HG03442 (cell line): ENCODE measurements around the gene NTMT1.

ENCODE experiments used
- ATAC-seq: cut with Tn5 transposase; IDR thresholded peaks from one replicate; pipeline ENCODE4 v1.9.1; 2021; ENCODE audit warnings: mild to moderate bottlenecking, moderate library complexity; ENCODE audit not compliant: unreplicated experiment

Gene NTMT1

DNA sequence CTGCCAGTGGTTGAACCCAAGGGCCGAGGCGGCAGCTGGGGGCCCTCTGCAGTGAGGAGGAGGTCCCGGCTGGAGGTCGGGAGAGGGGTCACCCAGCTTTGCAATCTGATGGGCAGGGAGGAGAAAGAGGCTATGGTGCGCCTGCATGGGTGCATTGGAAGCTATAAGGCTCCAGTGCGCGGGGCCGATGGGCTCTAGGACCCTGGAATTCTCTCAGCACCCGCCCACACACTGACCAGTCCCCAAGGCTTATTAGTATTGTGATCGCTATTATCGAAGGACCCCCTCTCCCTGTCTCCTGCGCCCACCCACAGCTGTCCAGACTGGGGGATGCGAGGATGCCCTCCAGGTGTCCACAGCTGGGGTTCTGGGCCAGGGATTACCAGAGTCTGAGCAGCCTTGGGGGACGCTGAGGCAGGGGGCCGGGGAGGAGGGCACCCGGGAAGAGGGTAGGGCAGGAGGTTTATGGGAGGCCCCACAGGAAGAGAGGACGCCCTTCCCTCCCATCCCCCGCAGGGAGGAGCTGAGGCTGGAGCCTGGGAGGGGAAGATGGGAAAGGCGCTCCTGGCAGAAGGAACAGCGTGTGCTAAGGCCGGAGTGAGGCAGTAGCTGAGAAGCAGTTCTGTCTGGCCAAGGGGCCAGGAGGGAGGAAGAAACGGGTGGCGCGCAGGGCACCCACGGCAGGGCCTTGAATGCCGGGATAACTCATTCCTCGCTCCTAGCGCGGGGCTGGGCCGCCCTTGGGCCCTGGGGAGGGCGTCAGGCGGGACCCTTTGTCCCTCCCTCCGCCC is 29.2 kb upstream of the NTMT1 start:
- ATAC-seq, result no peak

DNA sequence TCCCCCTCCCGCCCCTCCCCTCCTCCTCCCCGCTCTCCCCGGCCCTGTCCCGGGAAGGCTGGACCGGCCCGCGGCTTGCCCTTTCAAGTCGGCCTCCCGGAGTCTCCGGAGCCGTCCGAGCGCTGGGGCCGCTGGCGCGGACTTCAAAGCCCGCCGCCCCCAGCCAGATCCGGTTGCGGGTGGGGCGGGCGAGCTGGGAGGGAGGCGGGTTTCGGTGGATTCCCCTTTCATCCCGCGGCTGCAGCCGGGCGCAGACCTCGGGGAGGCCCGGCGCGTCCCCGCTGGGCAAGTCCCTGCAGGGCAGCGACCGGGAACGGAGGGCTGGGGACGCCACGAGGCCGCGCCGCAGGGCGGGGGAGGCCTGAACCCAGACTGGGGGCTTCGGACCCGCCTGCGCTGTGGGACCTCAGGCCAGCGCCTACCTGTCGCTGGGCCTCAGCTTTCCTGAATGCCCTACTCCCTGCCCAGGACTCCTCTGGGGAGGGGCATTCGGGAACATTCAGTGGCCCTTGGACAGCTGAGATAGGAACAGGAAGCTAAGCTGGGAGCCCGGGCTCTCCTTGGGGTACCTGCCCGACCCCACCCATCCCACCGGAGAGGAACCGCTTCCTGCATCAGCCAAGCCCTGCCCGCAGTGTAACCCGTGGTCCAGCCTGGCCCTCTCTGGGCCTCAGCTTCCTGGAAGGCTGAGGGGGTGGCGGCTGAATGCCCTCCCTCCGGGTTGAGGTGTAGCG is 28.4 kb upstream of the NTMT1 start:
- ATAC-seq, result no peak

DNA sequence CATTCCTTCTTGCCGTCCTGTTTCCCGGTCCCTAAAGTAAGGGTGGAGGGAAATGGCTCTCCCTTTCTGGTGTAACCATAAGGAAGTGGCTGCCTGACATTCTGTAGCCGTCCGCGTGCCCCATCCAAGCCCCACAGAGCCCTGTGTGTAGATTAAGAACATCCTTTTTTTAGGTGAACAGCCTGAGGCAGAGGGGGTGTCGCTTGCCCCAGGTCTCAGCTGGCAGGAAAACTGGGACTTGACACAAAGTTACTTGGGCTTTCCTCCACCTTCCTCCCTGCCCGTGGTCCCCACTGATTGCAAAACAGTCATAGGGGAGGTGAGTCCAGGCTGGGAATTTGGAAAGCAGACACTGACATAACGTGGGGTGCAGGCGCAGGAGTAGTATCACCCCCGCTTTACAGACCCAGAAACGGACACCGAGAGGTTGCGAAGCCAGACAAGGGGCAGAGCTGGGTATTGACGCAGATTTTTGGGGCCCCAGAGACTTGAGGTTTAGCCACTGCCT is 27.8 kb upstream of the NTMT1 start:
- no peak for ATAC-seq

DNA sequence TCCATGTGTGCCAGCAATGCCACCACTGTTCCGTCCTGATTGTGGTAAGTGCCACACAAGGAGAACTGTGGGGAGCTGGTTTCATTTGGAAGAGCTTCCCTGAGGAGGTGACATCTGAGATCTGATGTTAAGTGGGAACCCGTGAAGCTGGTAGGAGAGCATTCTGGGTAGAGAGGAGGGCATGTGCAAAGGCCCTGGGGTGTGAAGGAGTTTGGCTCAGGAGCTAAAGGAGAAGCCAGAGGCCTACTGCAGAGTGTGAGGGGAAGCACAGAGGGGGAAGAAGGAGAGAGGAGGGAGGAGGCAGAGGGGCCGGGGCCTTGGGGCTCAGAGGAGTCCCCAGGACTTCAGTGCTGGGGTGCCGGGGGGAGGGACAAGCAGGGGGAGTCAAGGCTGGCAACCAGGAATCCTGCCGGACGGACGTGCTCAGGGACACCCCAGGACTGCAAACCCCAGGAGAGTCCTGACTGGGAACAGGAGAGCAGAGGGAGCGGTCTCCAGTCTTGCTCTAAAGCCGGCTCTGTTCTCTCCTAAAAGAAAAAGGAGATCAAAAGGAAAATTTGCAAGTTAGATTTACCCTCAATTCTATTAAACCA is 24.8 kb upstream of the NTMT1 start:
- ATAC-seq, result no peak

DNA sequence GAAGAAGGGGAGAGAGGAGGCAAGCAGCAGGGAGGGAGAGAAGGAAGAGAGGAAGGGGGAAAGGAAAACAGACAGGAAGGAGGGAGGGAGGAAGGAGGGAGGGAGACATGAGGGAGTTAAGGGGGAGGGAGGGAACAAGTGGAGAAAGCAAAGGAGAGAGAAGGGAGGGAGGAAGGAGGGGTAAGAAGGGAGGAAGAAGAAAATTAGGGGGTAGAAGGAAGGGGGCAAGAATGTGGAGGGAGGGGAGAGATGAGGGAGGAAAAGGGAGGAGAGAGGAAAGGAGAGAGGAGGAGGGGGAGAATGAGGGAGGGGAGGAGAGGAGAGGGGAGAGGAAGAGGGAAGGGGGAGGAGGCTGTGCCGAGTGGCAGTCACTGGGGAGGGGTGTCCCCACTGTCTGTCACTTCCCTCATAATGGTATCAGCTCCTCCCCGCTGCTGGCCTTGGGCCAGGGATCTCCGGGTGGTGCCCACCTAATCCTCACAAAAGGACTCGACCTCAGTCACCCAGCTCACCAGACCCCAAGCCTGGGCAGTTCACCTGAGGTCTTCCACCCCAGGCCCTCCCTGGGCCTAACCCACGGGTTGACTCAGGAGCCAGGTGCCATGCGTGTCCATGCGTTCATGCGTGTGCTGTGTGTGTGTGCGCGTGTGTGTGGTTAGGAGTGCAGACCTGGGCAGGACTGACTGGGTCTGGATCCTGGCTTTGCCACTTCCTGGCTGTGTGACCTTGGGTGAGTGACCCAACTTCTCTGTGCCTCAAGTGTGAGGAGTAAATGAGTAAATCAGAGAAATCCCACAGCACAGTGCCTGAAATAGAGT is 23.2 kb upstream of the NTMT1 start:
- ATAC-seq, result no peak

DNA sequence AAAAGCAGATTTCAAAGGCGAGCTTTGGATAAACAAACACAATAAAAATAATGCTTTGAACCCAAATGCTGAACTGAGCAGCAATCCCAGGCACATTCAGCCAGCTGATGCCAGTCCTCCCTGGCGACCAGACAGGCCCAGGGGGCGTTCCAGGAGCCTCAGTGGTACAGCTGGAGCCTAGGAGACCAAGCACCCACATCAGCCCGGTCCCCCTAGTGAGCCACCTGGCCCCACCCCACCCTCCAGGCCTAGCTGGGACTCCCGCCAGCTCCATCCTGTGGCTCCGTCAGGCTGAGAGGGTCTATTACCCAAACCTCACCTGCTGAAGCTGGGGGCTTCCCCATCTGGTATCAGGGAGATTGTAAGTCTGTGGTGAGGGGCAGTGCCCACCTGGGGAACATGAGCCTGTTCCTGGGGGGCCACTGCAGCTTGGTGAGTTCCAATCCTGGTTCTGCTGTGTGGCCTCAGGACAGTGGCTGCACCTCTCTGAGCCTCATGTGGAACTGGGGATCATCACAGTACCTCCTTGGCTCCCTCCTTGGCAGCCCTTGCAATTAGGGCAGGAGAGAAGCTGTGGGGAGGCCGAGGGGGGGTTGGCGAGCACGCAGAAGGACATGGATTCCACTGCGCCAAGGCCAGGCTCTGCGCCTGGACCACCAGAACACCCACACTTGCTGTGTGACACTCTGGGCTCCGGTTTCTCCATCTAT is 21.8 kb upstream of the NTMT1 start:
- ATAC-seq, result no peak

DNA sequence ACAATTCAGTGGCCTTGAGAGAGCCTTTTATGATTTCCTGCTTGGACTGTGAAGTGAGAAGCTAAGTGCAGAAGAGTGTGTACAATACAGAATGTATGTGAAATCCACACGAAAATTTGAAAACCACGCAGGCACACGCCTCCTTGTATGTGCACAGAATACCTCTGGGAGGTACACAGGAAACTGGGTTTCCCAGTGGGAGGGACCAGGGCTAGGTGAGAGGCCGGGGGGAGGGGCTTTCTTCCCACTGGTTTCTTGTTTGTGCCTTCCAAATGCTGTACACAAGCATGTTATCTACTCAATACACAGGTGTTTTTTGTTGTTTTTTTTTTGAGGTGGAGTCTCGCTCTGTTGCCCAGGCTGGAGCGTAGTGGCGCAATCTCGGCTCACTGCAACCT is 21.2 kb upstream of the NTMT1 start:
- ATAC-seq, result no peak

DNA sequence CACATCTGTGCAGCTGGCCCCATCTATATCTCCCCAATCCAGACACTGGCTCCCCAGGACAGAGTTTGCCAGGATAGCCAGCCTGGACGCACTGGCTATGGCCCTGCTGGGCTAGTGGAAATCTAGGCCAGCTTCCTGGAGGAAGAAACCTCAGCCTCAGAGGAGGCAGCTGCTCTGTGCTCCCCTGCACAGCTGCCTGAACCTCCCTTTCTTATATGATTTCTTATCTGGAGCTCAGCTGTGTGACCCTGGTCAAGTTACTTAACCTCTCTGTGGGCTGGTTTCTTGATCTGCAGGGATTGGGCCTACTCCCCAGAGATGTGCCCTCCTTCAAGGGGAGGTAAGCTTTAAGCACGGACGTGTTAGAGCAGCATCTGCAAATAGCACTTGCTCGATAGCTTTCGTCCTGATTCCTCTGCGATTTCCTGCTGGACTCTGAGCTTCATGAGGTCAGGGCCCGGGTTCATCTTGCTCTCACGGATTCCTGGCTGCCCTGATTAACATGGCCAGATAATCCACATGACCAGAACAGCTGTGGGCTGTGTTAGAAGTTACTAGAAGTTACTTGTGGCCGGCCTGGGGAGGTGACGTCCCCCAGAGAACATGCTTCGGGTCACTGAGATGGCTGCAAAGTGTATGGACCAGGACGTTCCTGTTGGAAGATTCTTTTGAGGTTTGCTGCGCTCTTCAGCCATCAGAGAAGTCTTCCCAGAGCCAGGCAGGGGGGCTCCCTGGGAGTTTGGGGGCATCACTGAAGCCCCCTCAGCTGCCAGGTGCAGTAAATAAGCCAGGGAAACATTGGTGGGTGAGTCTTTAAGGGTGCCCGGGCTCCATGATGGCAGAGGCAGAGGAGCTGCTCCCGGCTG is 19.6 kb upstream of the NTMT1 start:
- ATAC-seq, result no peak

DNA sequence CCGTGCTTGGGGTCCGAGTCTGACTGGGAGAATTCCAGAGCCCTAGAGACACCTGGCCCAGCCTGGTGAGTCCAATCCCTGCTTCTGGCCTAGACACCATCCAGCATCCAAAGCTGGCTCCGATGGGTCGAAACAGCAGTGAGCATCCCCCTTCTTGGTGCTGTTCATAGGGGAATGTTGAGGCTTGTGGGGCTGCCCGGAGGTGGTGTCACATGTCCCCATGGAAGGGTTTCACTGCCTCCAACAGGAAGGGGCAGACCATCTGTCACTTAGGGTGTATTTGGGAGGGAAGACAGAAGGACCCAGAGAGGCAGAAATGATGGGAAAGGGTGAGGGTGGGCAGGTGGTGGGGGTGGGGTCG is 19.0 kb upstream of the NTMT1 start:
- ATAC-seq, result no peak

DNA sequence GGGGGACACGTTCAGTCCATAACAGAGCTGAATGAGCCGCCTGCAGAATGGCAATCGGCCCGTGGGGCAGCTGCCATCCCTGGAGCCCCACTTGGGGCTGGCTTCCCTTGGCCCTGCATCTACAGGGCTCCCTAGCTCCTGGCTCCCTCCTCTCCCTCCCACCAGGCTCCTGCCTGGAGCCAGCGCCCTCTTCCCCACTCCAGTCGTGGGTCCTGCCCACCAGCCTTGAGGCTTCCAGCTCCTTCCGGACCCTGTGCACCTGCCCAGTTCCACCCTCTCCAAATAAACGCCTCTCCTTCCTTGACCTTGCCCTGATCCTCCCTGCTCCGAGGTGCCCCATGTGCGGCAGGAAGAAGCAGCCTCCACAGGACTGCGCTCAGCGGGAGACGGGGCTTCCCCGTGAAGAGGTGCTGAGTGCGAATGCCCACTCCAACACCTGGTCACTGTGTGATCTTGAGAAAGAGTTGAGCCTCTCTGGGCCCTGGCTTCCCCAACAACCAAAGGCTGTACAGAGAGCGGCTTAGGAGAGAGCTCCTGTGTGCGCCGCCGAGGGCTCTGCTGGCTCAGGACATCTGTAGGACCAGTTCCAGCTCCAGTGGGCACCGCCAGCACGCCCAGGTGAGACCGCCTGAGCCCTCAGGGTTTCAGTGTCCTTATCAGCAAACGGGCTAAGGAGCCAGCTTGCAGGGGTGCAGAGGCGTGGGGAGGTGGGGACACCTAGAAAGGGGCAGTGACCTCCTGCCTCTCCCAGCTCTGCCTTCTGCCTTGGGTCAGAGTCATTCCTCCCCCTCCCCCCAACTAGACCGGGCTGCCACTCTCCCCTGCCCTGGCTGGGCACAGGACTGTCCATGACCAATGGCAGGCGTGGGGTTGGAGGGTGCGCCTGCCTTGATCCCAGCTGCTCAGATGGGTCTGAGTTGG is 17.1 kb upstream of the NTMT1 start:
- no peak for ATAC-seq

DNA sequence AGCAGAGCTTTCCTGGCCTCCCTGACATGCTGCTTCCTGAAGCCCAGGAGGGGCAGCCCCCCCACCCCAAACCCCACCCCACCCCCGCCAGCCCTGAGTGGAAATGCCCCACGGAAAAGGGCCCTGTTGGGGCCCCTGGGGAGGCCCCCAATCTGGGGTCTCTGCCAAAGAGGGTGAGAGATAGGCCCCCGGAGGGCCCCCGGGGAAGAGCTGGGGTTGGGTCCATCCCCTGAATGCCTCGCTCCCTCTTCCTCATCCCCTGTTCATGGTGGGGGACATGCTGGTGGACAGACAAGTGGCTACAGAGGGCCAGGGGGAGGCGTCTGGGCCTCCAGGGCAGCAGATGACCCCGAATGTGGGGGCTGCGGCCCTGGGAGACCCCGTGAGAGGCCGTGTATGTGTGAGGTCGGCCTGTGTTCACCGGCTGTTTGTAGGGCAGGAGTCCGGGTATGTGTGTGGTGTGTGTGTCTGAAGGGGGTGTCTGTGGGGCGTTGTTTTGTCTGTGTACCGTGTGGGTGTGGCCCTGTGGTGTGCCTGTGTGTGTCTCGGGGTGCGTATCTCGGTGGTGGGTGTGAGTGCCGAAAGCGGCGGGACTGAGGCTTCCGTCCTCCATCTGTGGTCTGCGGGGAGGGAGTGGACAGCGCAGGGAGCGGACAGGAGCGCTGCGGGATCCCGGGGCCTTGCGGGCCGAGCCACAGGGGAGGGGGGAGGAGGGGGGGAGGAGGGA is 16.3 kb upstream of the NTMT1 start:
- ATAC-seq, result no peak

DNA sequence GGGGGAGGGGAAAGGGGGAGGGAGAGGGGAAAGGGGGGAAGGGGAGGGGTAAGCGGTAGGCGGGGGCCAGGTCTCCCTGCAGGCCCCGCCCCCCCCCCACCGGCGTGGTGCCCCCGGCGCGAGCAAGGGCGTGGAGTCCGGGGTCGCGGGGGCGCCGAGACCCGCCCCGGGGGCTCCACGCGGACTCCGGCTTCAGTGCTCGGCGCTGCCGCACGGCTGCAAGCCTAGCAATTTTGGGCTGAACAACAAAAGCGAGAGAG is 15.8 kb upstream of the NTMT1 start:
- ATAC-seq, result no peak

DNA sequence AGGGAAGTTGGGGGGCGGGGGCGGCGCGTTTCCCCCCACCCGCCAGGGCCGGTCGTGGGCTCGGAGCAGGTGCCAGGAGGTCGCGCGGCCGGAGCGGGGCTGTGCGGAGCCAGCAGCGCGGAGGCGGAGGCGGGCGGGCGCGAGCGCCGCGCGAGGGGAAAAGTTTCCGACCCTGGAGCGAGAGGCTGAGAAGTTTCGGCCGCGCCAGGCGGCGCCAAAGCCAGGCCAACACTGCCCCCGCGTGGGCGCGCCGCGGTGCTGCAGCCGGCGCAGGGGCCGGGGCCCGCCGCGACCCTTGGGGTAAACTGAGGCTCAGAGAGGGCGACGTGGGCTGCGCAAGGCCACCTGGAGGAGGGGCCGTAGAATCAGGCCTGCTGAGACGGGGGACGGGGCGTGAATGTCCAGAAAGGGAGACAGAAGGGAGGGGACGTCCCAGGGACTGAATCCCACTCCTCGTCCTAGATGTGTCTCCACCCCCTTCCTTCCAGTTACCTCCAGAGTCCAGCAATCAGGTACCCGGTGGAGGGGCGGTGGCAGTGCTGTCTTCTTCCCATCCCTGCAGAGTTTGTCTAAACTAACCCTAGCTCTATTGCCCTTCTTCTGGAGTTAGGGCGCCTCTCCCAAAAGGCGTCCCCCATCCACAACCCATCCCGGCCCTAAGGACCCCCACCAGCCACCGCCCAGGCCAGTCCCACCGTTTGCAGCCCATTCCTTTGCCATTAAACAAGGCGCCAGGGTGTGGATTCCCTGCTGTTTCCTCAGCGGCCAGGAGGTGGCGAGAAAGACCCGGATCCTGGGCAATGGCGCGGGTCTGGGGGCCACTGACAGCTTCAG is 15.3 kb upstream of the NTMT1 start:
- ATAC-seq, result no peak

DNA sequence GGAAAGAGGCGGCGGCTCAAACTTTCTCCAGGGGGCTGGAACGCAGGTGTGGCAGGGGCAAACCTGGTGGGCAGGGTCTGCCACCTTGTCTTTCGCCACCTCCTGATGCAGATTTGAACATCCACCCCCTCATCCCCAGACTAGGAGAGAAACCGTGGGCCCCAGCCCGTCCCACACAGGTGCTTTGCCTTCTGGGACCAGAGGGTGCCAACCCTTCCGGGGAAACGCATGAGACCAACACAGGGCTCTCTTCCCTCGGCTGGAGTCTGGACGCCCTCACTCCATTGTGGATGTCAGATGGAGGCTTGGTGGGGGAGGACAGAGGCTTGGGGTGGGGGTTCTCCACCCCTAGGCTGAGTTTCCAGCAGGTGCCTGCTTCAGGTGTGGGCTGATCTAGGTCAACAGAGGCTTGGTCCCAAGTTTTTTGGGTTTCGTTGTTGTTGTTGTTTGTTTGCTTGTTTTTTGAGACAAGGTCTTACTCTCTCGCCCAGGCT is 14.6 kb upstream of the NTMT1 start:
- no peak for ATAC-seq

DNA sequence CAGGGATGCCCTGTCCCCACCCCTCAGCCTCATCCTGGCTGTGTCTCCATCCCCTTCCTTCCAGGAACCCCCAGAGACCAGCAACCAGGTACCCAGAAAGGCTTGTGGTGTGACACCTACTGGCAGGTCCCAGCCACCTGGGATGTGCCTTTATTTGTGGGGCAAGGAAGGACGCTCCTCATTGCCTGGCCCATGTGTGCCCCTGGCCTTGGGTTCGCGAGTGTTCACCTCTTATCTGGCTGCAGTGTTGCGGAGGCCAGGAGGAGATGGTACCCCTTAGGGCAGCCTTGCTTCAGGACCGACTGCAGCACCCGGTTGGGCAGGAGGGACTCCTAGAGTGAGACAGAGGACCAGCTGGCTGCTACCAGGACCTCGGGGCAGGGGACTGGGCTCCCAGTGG is 13.8 kb upstream of the NTMT1 start:
- ATAC-seq, result no peak

DNA sequence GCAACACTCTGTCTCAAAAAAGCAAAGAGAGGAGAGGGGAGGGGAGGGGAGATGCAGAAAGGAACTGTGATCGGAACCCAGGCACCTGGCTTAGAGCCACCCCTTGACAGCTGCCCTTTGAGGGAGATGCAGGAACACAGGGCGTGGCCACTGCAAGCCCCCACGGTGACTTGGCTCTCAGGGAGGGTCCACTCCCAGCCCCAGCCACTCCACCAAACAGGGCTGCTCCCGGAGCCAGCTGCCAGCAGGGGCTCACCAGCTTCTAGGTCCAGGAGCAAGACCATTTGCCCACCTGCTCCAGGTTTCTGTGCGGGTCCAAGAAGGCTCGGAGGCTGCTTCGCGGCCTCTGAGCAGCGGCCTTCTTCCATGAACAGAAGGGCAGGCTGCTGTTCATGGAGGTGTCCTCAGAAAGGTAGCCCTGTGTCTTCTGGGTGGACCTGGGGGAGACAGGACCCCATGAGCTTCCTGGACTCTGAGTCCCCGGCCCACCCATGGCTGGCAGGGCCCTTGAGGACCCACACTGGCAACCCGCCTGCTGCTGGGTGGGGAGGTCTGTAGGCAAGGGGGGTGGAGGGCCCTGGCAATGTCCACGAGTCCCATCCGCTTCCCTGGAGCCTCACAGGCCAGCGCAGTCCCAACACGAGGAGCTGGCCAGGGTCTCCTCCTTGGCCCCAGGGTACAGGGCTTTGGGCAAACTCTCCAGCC is 13.0 kb upstream of the NTMT1 start:
- ATAC-seq, result no peak
